ENCODE data around the gene COL9A2. TPM values are rescaled to one million over a fixed set of nuclear protein-coding genes. Genes with fewer than 3 reads are reported as not detected.

The COL9A2 gene
- total RNA-seq, 6 experiments from 2014 or later, result 0.16 to 0.99 (median 0.46) TPM

DNA sequence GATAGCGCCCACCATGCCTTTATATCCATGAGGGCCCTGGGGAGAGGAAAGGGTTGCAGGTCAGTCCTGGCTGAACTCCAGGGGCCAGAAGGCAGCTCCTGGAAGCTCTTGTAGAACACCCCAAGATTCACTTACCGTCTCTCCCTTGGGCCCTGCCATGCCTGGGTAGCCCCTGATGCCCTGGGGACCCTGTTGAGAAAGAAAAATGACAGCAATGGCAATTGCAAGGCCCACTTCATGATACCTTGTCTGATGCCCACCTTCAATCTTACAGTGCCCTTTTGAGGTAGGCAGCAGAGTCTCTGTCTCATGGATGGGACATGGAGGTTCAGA, 7.0 kb downstream of the COL9A2 start:
- no CpG with 5 or more reads among the region's 2 CpGs for WGBS (ENCODE audit: insufficient coverage, low coverage, low lambda C conversion rate, missing lambda C conversion rate)
- H3K36me3 ChIP-seq, result no peaks in the 10 kb centered on the region
- H3K27me3 ChIP-seq, result no peaks in the 10 kb centered on the region
- no peak overlapping the region for H3K4me3 ChIP-seq
- H3K9me3 ChIP-seq, result no peaks in the 10 kb centered on the region
- no peak overlapping the region for H3K27ac ChIP-seq
- intact Hi-C loops (cut with DNase I), result loop anchor here (10.0 kb wide), 1 partner anchor 165 kb away; no protein-coding TSS in a partner anchor
- TF ChIP-seq POLR2A (IDR thresholded peaks at IDR 0.05), result no peak
- TF ChIP-seq CTCF (IDR thresholded peaks at IDR 0.05), result no peak
- H3K4me1 ChIP-seq, result no peaks in the 10 kb centered on the region
- no peak for DNase-seq
- no peak for ATAC-seq

DNA sequence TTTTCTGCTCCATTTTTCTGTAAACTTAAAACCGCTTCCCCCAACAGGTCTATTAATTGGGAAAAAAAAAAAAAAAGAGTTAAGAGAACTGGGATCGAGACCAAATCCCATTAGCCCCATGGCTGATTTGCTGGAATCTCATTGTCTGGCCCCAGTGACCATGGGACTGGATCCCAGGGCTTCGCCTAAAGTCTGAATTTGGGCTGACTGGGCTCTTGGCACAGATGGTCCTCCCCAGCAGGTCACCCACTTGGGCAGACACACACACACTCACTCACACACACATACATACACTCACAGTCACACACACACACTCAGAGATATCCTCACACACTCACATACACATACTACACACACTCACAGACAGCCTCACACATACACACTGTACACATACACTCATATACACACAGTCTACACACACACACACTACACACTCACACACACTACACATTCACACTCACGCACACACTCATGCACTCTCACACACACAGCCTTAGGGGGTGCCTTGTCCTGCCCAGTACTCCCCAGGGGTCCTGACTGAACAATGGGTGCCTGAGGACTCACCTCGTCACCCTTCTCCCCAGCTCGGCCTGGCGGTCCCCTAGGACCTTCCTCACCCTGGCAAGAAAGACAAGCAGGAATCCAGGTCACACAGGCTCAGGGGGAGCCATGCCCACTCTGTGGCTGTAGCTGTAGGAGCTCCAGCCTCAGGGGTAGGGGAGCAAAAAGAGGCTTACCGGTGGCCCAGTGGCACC, 7.5 kb downstream of the COL9A2 start:
- WGBS (ENCODE audit: insufficient coverage, low coverage, low lambda C conversion rate, missing lambda C conversion rate), result 84% methylated on average over 4 of the region's 8 CpGs
- Histone ChIP-seq H3K36me3 (no peaks in the 10 kb centered on the region), H3K9me3 (no peaks in the 10 kb centered on the region), H3K4me1 (no peaks in the 10 kb centered on the region), H3K27ac (no peak overlapping the region), H3K27me3 (no peaks in the 10 kb centered on the region), H3K4me3 (no peak overlapping the region)
- no peak for ATAC-seq
- intact Hi-C loops (cut with DNase I), result loop anchor here (10.0 kb wide), 1 partner anchor 165 kb away; no protein-coding TSS in a partner anchor
- DNase-seq, result no peak
- TF ChIP-seq POLR2A (IDR thresholded peaks at IDR 0.05) (no peak), CTCF (IDR thresholded peaks at IDR 0.05) (no peak)

DNA sequence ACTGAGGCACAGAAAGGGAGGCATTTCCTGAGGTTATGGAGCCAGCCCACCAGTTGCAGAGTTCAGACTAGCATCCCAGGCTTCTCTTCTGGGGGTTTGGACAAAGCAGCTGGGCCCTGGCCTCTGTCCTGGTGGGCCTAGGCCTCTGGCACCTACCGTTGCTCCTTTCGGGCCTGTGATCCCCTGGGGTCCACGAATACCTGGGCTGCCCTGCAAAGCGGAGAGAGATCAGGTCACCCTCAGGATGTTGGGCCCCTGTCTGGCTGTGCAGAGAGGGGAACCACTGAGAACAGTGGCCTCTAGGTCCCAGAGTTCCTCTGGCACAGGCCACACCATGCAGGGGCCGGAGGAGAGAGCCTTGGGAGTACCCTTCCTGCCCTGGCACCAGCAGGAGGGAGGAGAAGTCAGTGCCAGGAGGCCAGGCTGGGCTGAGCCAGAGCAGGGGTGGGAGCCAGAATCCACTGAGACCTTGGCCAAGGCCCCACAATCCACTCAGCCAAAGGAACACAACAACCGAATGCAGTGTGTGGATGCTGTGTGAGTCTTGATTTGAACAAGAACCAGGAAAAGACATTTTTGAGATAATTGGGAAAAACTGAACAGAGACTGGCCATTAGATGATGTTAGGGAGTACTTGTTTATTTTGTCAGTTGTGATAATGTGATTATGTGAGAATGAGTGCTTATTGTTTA, 8.9 kb downstream of the COL9A2 start:
- ATAC-seq (no peak), DNase-seq (no peak)
- Histone ChIP-seq H3K4me3 (no peak overlapping the region), H3K27ac (no peak overlapping the region), H3K4me1 (no peaks in the 10 kb centered on the region), H3K27me3 (no peaks in the 10 kb centered on the region), H3K9me3 (no peaks in the 10 kb centered on the region), H3K36me3 (no peaks in the 10 kb centered on the region)
- intact Hi-C loops (cut with DNase I), result no loop called here
- 48% methylated on average over 2 of the region's 6 CpGs for whole genome bisulfite sequencing (ENCODE audit: insufficient coverage, low coverage, low lambda C conversion rate, missing lambda C conversion rate)
- no peak for TF ChIP-seq CTCF (IDR thresholded peaks at IDR 0.05)

- no peak overlapping the region for H3K27ac ChIP-seq
- no peaks in the 10 kb centered on the region for H3K4me1 ChIP-seq
- no peaks in the 10 kb centered on the region for H3K36me3 ChIP-seq
- H3K4me3 ChIP-seq, result no peak overlapping the region
- no peak for DNase-seq
- 67% methylated on average over 3 of the region's 6 CpGs for WGBS (ENCODE audit: insufficient coverage, low coverage, low lambda C conversion rate, missing lambda C conversion rate)
- TF ChIP-seq POLR2A (IDR thresholded peaks at IDR 0.05) (no peak), CTCF (IDR thresholded peaks at IDR 0.05) (no peak)
- intact Hi-C loops (cut with DNase I), result no loop called here
- H3K9me3 ChIP-seq, result no peaks in the 10 kb centered on the region
- no peaks in the 10 kb centered on the region for H3K27me3 ChIP-seq
- ATAC-seq, result no peak
Measured at GRCh38 chr1:40307186-40307585, 9.9 kb downstream of the COL9A2 start.

All from right lobe of liver (tissue), 6 donors.